Measurements from ENCODE around the gene ATXN1.

DNA sequence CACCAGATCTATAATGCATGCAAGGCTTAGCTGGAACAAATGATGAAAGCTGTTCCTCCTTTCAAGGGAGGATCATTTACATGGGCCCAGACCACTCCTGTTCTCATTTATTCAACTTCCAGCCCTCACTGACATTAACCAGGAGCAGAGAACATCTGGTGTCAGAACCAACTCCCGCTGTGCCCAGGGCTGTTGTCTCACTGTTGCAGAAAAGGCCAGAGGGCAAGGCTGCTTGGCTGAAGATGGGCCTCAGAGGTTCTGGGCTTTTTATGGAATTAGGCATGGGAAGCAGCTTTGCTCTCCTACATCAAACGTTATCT is 358.7 kb downstream of the ATXN1 start:
- TF ChIP-seq, protein P1, sequence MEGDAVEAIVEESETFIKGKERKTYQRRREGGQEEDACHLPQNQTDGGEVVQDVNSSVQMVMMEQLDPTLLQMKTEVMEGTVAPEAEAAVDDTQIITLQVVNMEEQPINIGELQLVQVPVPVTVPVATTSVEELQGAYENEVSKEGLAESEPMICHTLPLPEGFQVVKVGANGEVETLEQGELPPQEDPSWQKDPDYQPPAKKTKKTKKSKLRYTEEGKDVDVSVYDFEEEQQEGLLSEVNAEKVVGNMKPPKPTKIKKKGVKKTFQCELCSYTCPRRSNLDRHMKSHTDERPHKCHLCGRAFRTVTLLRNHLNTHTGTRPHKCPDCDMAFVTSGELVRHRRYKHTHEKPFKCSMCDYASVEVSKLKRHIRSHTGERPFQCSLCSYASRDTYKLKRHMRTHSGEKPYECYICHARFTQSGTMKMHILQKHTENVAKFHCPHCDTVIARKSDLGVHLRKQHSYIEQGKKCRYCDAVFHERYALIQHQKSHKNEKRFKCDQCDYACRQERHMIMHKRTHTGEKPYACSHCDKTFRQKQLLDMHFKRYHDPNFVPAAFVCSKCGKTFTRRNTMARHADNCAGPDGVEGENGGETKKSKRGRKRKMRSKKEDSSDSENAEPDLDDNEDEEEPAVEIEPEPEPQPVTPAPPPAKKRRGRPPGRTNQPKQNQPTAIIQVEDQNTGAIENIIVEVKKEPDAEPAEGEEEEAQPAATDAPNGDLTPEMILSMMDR (IDR thresholded peaks at IDR 0.05; ENCODE audit: insufficient read depth, low read length, poor library complexity, severe bottlenecking): no peak
- no peak for TF ChIP-seq EZH2phosphoT487 (conservative IDR thresholded peaks at IDR 0.05; ENCODE audit: low read length)
